Duodenal mucosa (tissue), 2 donors: Measurements from ENCODE around the gene PLXNB1.

Experiments used
- H3K27ac ChIP-seq: one replicate; pipeline ENCODE4 v1.7.0; 2013; ENCODE audit warnings: low read depth, low read length
- H3K27me3 ChIP-seq, 2 donors: one replicate each; pipeline ENCODE4 v1.7.0; 2013; ENCODE audit warnings: low read length in 2 of 2, control low read depth in 1 of 2; ENCODE audit not compliant: insufficient read depth in 2 of 2, control insufficient read depth in 1 of 2
- H3K36me3 ChIP-seq, 2 donors: one replicate each; pipeline ENCODE4 v1.7.0; 2013; ENCODE audit warnings: low read length in 2 of 2, control low read depth in 1 of 2; ENCODE audit not compliant: insufficient read depth in 2 of 2, control insufficient read depth in 1 of 2
- H3K4me1 ChIP-seq, 2 donors: one replicate each; pipeline ENCODE4 v1.7.0; 2013; ENCODE audit warnings: low read length in 2 of 2, control low read depth in 1 of 2; ENCODE audit not compliant: insufficient read depth in 2 of 2, control insufficient read depth in 1 of 2
- H3K4me3 ChIP-seq, 2 donors: one replicate each; pipeline ENCODE4 v1.7.0; 2013; ENCODE audit warnings: low read length in 2 of 2, low read depth in 1 of 2
- H3K9ac ChIP-seq, 2 donors: one replicate each; pipeline ENCODE4 v1.7.0; 2013; ENCODE audit warnings: low read length in 2 of 2, low read depth in 1 of 2
- H3K9me3 ChIP-seq, 2 donors: one replicate each; pipeline ENCODE4 v1.7.0; 2013; ENCODE audit warnings: low read length in 2 of 2, control low read depth in 1 of 2; ENCODE audit not compliant: control insufficient read depth in 1 of 2

PLXNB1 gene

DNA sequence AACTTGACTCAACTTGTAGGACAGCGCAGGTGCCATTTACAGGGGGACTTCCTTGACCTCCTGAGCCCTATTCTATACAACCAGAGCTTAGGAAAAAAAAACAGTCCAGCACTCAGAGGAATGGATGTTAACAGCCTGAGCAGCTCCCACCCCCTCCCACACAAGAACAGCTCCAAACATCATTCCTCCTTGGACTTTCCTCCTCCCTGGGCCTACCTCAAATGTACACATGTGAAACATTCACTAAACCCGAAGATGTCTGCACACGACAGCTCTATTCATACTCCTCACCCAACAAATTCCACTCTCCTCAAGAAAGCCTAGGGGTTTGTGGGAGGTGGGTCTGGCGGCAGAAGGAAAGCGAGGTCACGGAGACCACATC is 16.1 kb upstream of the PLXNB1 start:
- H3K4me3 ChIP-seq = peak overlapping the region; percentile 78 to 97
- H3K4me1 ChIP-seq = peaks cover 22 to 28% of the 10 kb centered on the region in 2 donors
- peak overlapping the region; percentile 61 for H3K27ac ChIP-seq
- H3K27me3 ChIP-seq = no peaks in the 10 kb centered on the region
- peaks cover 10 to 18% of the 10 kb centered on the region in 2 donors for H3K36me3 ChIP-seq
- H3K9me3 ChIP-seq = no peaks in the 10 kb centered on the region
- H3K9ac ChIP-seq = peak overlapping the region; percentile 77 to 80

DNA sequence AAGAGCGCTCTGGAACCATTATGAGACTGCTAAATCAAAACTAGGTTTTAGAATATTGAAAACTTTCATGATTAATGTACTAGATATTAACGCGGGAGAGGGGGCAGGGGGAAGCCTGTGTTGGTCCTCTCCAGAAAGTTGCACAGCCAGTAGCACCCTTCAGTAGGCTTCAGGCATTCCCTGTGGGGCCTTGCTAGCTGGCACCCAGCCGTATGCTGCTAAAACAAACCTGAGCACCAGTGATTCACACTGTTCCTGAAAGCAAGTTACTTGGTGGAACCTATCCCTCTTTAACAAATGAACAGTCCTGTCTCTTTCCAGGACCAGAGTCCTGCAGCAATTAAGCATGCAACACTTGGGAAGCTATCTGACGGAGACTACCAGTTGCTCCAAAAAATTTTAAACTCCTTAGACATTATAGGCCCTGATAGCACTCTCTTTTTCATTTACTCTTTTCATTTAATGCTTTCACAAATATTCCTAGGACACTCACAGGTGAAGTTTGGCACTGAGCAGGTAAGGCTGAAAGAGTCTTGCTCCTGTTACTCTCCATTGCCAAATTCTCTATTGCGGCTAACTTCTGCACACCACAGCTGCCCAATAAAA is 15.5 kb upstream of the PLXNB1 start:
- Histone ChIP-seq H3K4me3 (peak overlapping the region in 1 of 2 donors; percentile 78), H3K9me3 (no peaks in the 10 kb centered on the region), H3K27me3 (no peaks in the 10 kb centered on the region), H3K9ac (peak overlapping the region in 1 of 2 donors; percentile 77), H3K4me1 (peaks cover 22 to 29% of the 10 kb centered on the region in 2 donors), H3K27ac (no peak overlapping the region), H3K36me3 (peaks cover 10 to 18% of the 10 kb centered on the region in 2 donors)

DNA sequence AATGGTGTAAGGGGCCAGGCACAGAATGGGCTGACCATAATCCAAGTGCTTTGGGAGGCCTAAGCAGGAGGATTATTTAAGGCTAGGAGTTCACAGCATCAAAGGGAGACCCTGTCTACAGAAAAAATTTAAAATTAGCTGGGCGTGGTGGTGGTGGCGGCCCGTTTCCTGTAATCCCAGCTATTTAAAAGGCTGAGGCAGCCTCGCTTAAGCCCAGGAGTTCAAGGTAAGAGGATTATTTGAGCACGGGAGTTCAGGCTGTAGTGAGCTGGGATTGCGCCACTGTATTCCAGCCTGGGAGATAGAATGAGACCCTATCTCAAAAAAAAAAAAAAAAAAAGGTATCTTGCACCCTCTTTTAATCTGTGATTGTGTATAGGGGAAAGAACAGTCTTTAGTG is 12.1 kb upstream of the PLXNB1 start:
- H3K36me3 ChIP-seq = peaks cover 10 to 18% of the 10 kb centered on the region in 2 donors
- H3K4me1 ChIP-seq = peaks cover 17 to 27% of the 10 kb centered on the region in 2 donors
- no peaks in the 10 kb centered on the region for H3K9me3 ChIP-seq
- peak overlapping the region; percentile 2 to 8 for H3K4me3 ChIP-seq
- H3K9ac ChIP-seq = peak overlapping the region in 1 of 2 donors; percentile 7
- no peaks in the 10 kb centered on the region for H3K27me3 ChIP-seq
- H3K27ac ChIP-seq = no peak overlapping the region

DNA sequence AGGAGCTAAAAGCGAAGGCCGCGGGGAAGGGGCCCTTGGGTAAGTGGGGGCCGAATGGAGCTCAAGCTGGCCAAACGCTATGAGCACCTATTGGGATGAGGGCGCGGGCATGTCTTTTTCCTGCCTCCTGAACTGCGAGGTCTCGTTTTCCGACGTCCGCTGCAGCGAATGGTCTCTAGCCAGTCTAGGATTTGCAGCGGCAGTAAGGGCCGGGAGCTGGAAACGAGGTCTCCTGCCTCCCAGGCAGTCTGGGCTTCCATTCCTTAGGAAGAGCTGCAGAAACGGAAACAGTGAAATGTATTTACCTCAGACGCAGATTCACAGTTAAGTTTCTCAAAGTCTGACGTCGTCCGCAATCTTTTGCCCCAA is 10.7 kb upstream of the PLXNB1 start:
- H3K9me3 ChIP-seq = no peaks in the 10 kb centered on the region
- peaks cover 14 to 28% of the 10 kb centered on the region in 2 donors for H3K4me1 ChIP-seq
- H3K27ac ChIP-seq = peak overlapping the region; percentile 89
- peaks cover 10 to 18% of the 10 kb centered on the region in 2 donors for H3K36me3 ChIP-seq
- peak overlapping the region; percentile 77 to 94 for H3K9ac ChIP-seq
- peak overlapping the region; percentile 96 to 99 for H3K4me3 ChIP-seq
- no peaks in the 10 kb centered on the region for H3K27me3 ChIP-seq

DNA sequence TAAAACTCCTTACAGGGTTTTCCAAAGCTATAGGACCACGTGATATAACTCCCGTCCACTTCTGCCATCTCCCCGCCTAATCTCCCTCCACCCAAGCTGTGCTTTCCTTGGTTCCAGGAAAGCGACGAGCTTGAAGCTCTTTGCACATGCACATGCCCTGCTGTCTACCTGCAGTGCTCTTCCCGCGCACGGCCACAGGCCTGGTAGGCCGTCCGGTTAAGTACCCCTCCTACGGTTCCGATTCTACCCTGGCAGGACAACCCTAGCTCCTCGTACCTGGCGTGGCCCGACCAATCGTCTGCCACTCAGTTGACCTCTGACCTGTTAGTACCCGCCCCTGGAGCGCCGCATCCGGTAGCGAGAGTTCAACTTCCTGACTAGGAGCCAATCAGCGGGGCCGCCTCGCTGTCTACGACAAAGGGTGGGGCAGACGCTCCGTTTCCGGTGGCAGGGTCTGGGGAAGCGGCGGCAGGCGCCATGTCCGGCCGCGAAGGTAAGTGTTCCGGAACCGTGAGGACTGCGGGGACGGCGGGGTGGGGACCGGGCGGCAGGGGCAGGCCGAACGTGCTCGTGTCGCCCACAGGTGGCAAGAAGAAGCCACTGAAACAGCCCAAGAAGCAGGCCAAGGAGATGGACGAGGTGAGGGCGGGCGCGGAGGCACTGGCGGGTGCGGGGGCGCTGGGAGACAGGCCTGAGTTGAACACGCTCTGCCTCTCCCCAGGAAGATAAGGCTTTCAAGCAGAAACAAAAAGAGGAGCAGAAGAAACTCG is 10.1 kb upstream of the PLXNB1 start, which contains the start of the genes CCDC51 and TMA7:
Gene CCDC51 (minus strand): TSS at position 300 of the 770 bp plus-strand sequence. CDS start 4,991 bp downstream, outside the sequence.
Gene TMA7 (plus strand): TSS at position 438 of the 770 bp plus-strand sequence. CDS start 40 bp downstream, at position 478.
- Histone ChIP-seq H3K4me1 (peaks cover 16 to 32% of the 10 kb centered on the region in 2 donors), H3K27me3 (no peaks in the 10 kb centered on the region), H3K27ac (peak within 1 kb of the TSS; percentile 89), H3K36me3 (peaks cover 10 to 18% of the 10 kb centered on the region in 2 donors), H3K4me3 (peak within 1 kb of the TSS; percentile 96 to 99), H3K9ac (peak within 1 kb of the TSS; percentile 77 to 94), H3K9me3 (no peaks in the 10 kb centered on the region)

DNA sequence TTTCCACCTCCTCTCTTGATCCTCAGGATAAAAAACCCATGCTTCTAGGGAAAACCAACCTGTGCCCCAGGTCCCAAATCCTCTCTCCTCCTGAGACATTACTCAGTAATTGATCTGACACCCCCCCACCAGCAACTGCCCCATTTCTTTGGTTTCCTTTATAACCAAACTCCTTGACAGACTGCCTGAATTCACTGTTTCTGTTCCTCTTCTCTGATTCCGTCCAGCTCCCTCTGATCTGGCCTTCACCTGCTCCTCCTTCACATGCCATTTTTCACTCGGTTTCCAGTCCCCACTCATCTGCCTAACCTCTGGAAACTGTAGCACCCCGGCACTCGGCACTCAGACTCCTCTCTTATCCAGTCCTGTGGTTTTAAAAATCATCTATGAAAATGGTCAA is 7.9 kb upstream of the PLXNB1 start:
- Histone ChIP-seq H3K9ac (no peak overlapping the region), H3K27ac (no peak overlapping the region), H3K4me1 (peaks cover 37 to 54% of the 10 kb centered on the region in 2 donors), H3K36me3 (peaks cover 3 to 4% of the 10 kb centered on the region in 2 donors), H3K4me3 (no peak overlapping the region), H3K9me3 (no peaks in the 10 kb centered on the region), H3K27me3 (no peaks in the 10 kb centered on the region)

DNA sequence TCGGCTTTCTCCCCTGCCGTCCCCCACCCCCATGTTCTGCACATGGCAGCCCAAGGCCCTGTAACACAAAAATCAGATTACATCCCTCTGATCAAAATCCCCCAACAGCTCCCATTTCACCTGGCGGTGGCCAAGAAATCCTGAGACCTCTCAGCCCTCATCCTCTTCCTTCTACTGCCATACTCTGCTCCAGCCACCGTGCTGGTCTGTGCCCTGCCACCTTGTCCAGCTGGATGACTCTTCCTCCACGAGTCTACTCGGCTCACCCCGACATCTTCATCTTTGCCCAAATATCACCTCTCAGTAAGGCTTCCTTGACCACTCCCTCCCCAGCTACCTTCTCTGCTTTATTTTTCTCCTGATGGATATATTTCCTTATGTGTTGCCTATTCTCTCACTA is 7.0 kb upstream of the PLXNB1 start:
- H3K27me3 ChIP-seq = no peaks in the 10 kb centered on the region
- H3K27ac ChIP-seq = no peak overlapping the region
- peaks cover 6 to 7% of the 10 kb centered on the region in 2 donors for H3K36me3 ChIP-seq
- H3K9ac ChIP-seq = no peak overlapping the region
- H3K4me1 ChIP-seq = peaks cover 41 to 51% of the 10 kb centered on the region in 2 donors
- H3K4me3 ChIP-seq = no peak overlapping the region
- no peaks in the 10 kb centered on the region for H3K9me3 ChIP-seq

DNA sequence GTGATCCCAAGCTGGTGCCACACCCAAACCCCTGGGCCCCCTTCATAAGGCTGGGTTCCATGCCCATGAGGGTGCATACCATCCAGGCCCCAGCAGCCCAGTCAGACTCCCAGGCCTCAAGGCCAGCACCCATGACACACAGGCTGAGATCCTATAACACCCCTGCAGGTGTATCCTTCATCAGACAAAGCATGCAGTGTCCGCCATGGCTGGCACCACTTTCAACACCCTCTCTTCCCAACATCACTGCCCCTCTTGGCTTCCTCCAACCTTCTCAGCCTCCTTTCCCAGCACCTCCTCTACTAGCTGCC is 6.5 kb upstream of the PLXNB1 start:
- no peak overlapping the region for H3K9ac ChIP-seq
- H3K36me3 ChIP-seq = peaks cover 6 to 7% of the 10 kb centered on the region in 2 donors
- no peaks in the 10 kb centered on the region for H3K9me3 ChIP-seq
- no peaks in the 10 kb centered on the region for H3K27me3 ChIP-seq
- H3K4me3 ChIP-seq = no peak overlapping the region
- H3K27ac ChIP-seq = no peak overlapping the region
- H3K4me1 ChIP-seq = peaks cover 37 to 47% of the 10 kb centered on the region in 2 donors

DNA sequence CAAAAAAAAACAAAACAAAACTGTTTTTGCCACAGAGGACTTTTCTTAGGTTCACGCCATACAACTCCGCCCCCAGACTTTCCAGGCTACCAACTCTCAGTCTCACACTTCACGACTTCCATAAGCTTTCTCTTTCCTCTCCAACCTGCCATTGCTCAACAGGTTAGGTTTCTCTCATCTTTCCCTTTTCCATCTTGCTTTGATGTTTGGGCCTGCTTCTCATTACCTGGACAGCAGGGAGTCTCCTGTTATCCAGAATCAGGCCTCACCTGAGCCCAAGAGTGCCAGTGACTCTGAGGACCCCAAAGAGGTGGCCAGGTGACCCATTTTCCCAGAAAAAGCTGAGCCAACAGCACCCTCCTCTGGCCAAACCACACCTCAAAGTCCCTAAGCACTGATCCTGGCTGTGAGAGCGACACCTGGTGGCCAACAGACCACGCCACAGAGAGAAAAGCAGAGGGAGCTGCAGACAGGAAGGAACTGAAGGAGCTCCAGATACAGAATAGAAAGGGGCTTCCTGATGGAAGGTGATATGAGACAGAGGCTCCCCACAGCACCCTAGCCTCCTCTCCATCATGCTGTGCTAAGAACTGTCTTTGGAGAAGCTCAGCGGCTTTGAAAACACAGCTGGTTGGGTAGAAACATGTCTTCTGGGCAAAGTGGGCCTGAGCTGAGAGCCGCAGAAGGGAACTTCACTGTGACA is 6.0 kb upstream of the PLXNB1 start:
- Histone ChIP-seq H3K9ac (no peak overlapping the region), H3K4me1 (peaks cover 39 to 43% of the 10 kb centered on the region in 2 donors), H3K27ac (no peak overlapping the region), H3K27me3 (no peaks in the 10 kb centered on the region), H3K36me3 (peaks cover 6 to 7% of the 10 kb centered on the region in 2 donors), H3K4me3 (no peak overlapping the region), H3K9me3 (no peaks in the 10 kb centered on the region)

DNA sequence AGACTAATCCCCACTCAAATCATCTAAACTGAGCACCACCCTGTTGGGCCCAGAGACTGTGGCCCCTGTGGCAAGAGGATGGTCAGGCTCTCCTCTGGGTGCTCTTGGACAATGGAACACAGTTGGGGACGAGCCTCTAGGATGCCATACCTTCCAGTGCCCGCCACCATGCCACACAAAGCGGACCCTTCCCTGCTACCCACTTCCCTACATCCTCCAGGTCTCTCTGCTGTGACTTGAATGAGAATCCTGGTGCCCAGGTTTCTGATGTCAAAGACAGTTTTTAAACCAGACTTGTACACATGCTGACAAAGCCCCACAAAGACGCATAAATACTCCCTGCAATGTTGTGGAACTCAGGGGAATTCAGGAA is 5.3 kb upstream of the PLXNB1 start:
- peaks cover 6 to 7% of the 10 kb centered on the region in 2 donors for H3K36me3 ChIP-seq
- H3K9ac ChIP-seq = no peak overlapping the region
- peaks cover 47 to 49% of the 10 kb centered on the region in 2 donors for H3K4me1 ChIP-seq
- H3K27me3 ChIP-seq = no peaks in the 10 kb centered on the region
- no peaks in the 10 kb centered on the region for H3K9me3 ChIP-seq
- no peak overlapping the region for H3K4me3 ChIP-seq
- no peak overlapping the region for H3K27ac ChIP-seq
